ENCODE measurements around the gene TBC1D10A. TPM values are rescaled to one million over a fixed set of nuclear protein-coding genes. Genes with fewer than 3 reads are reported as not detected.

Gene TBC1D10A
- total RNA-seq, 2 donors from 2014 or later = 12.1 to 13.7 TPM

GRCh38 chr22:30304495-30305244 lies 22.1 kb downstream of the TBC1D10A start:
- Histone ChIP-seq H3K9me3 (ENCODE audit: control insufficient read depth, low read length) (no peaks in the 10 kb centered on the region), H3K27ac (ENCODE audit: low read depth, low read length) (no peak overlapping the region), H3K4me1 (ENCODE audit: control insufficient read depth, insufficient read depth, low read length) (no peaks in the 10 kb centered on the region), H3K9ac (ENCODE audit: extremely low read depth, low read length, poor library complexity, severe bottlenecking) (no peak overlapping the region), H3K4me3 (ENCODE audit: low read length) (no peak overlapping the region), H3K36me3 (ENCODE audit: control insufficient read depth, insufficient read depth, low read length) (peaks cover 4% of the 10 kb centered on the region), H3K27me3 (ENCODE audit: control insufficient read depth, insufficient read depth, low read length, poor library complexity, severe bottlenecking) (no peaks in the 10 kb centered on the region)
- H3K4me3 Mint-ChIP-seq = no peak overlapping the region
- no peaks in the 10 kb centered on the region for H3K27me3 Mint-ChIP-seq (ENCODE audit: insufficient read depth)
- 88 to 93% methylated on average over 3 to 7 of the region's 7 CpGs for WGBS, 2 experiments (ENCODE audit: insufficient coverage in 1 of 2, insufficient read length in 1 of 2)
- H3K36me3 Mint-ChIP-seq (ENCODE audit: low read depth) = peaks cover 11% of the 10 kb centered on the region
- H3K27ac Mint-ChIP-seq = no peak overlapping the region
- no peak for DNase-seq
- no peaks in the 10 kb centered on the region for H3K4me1 Mint-ChIP-seq
- no peaks in the 10 kb centered on the region for H3K9me3 Mint-ChIP-seq
- TF ChIP-seq, protein P1, sequence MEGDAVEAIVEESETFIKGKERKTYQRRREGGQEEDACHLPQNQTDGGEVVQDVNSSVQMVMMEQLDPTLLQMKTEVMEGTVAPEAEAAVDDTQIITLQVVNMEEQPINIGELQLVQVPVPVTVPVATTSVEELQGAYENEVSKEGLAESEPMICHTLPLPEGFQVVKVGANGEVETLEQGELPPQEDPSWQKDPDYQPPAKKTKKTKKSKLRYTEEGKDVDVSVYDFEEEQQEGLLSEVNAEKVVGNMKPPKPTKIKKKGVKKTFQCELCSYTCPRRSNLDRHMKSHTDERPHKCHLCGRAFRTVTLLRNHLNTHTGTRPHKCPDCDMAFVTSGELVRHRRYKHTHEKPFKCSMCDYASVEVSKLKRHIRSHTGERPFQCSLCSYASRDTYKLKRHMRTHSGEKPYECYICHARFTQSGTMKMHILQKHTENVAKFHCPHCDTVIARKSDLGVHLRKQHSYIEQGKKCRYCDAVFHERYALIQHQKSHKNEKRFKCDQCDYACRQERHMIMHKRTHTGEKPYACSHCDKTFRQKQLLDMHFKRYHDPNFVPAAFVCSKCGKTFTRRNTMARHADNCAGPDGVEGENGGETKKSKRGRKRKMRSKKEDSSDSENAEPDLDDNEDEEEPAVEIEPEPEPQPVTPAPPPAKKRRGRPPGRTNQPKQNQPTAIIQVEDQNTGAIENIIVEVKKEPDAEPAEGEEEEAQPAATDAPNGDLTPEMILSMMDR (conservative IDR thresholded peaks at IDR 0.05) = no peak

DNA sequence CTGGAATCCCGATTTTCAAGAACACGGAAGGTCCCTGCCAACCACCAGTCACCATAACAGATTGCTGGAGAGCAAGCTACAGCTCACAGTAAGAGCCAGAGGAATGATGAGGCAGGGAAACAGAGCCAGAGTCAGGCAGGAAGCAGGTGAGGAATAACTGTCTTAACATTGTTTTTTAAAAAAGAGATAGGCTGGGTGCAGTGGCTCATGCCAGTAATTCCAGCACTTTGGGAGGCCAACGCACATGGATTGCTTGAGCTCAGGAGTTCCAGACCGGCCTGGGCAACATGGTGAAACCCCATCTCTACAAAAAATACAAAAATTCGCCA lies 24.0 kb downstream of the TBC1D10A start:
- H3K4me1 Mint-ChIP-seq = no peaks in the 10 kb centered on the region

GRCh38 chr22:30301995-30302809 lies 24.5 kb downstream of the TBC1D10A start:
- Histone ChIP-seq H3K9ac (ENCODE audit: extremely low read depth, low read length, poor library complexity, severe bottlenecking) (no peak overlapping the region), H3K27ac (ENCODE audit: low read depth, low read length) (no peak overlapping the region), H3K4me1 (ENCODE audit: control insufficient read depth, insufficient read depth, low read length) (no peaks in the 10 kb centered on the region), H3K36me3 (ENCODE audit: control insufficient read depth, insufficient read depth, low read length) (peaks cover 12% of the 10 kb centered on the region), H3K9me3 (ENCODE audit: control insufficient read depth, low read length) (no peaks in the 10 kb centered on the region), H3K27me3 (ENCODE audit: control insufficient read depth, insufficient read depth, low read length, poor library complexity, severe bottlenecking) (no peaks in the 10 kb centered on the region), H3K4me3 (ENCODE audit: low read length) (no peak overlapping the region)
- 91 to 100% methylated on average over 2 to 9 of the region's 9 CpGs for WGBS, 2 experiments (ENCODE audit: insufficient coverage in 1 of 2, insufficient read length in 1 of 2)
- Mint-ChIP-seq H3K4me3 (no peak overlapping the region), H3K27me3 (ENCODE audit: insufficient read depth) (no peaks in the 10 kb centered on the region), H3K9me3 (no peaks in the 10 kb centered on the region), H3K36me3 (ENCODE audit: low read depth) (peaks cover 15% of the 10 kb centered on the region), H3K4me1 (no peaks in the 10 kb centered on the region), H3K27ac (no peak overlapping the region)
- DNase-seq = no peak
- TF ChIP-seq, protein P1 (conservative IDR thresholded peaks at IDR 0.05) = no peak

More for the DNA sequence above, 24.0 kb downstream of the TBC1D10A start:
- DNase-seq = no peak
- no peaks in the 10 kb centered on the region for H3K4me1 ChIP-seq (ENCODE audit: control insufficient read depth, insufficient read depth, low read length)
- H3K27me3 Mint-ChIP-seq (ENCODE audit: insufficient read depth) = no peaks in the 10 kb centered on the region
- peaks cover 6% of the 10 kb centered on the region for H3K36me3 ChIP-seq (ENCODE audit: control insufficient read depth, insufficient read depth, low read length)
- peaks cover 15% of the 10 kb centered on the region for H3K36me3 Mint-ChIP-seq (ENCODE audit: low read depth)
- WGBS, 2 experiments (ENCODE audit: insufficient coverage in 1 of 2, insufficient read length in 1 of 2) = 89 to 97% methylated on average over 3 to 5 of the region's 5 CpGs
- no peak overlapping the region for H3K4me3 ChIP-seq (ENCODE audit: low read length)
- no peak overlapping the region for H3K27ac ChIP-seq (ENCODE audit: low read depth, low read length)
- TF ChIP-seq, protein P1 (conservative IDR thresholded peaks at IDR 0.05) = no peak
- H3K27me3 ChIP-seq (ENCODE audit: control insufficient read depth, insufficient read depth, low read length, poor library complexity, severe bottlenecking) = no peaks in the 10 kb centered on the region
- no peak overlapping the region for H3K4me3 Mint-ChIP-seq
- H3K9ac ChIP-seq (ENCODE audit: extremely low read depth, low read length, poor library complexity, severe bottlenecking) = no peak overlapping the region
- H3K9me3 Mint-ChIP-seq = no peaks in the 10 kb centered on the region
- no peaks in the 10 kb centered on the region for H3K9me3 ChIP-seq (ENCODE audit: control insufficient read depth, low read length)
- no peak overlapping the region for H3K27ac Mint-ChIP-seq
